Measurements from ENCODE around the gene SPEM2.
"Not testable (repeated sequence)": the region's sequence is repeated elsewhere in the genome, so short reads cannot be mapped to it uniquely, and the experiment has no call there.

SPEM2 gene

DNA sequence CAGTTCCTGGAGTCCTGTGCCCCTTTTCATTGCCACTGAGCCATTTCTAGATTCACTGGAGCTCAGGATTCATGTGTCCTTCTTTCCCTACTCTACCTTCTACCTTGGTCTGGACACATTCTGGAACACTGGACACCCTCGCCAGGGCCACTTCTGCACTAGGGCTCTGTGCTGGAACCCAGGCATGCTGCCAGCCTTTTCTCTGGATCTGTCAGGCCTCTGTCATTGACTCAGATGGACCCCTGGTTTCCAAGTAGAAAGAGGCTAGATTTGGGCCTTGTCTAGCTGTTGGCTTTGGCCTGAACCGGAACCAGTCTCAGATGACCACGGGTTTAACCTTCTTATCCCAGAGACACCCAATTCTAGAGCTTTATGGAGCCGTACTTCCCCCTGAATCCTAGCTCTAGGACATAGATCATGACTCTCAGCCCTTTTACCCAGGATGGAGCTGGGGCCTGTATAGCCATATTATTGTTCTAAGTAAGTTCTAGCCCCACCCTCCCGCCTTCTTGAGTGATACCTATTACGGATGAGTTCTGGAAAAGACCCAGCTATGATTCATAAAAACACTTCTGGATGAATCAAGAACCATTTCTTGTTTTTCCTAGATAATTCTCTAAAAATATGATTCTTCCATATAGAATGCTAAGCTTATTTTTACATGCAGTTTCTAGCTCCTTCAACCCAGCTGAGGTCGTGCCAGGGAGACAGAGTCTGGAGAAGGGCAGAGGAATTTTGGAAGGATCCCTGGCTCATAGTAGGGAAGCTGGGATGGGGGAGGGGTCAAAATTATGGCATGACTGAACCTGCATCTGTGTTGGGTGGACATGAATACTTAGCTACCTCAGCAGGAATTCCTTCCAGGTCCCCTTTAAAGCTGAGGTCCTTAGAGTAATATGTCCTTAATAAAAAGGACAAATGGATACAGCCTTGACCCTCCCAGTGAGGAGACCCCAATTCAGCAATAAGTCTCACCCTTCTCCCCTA is 18.4 kb downstream of the SPEM2 start:
- no peak for DNase-seq

DNA sequence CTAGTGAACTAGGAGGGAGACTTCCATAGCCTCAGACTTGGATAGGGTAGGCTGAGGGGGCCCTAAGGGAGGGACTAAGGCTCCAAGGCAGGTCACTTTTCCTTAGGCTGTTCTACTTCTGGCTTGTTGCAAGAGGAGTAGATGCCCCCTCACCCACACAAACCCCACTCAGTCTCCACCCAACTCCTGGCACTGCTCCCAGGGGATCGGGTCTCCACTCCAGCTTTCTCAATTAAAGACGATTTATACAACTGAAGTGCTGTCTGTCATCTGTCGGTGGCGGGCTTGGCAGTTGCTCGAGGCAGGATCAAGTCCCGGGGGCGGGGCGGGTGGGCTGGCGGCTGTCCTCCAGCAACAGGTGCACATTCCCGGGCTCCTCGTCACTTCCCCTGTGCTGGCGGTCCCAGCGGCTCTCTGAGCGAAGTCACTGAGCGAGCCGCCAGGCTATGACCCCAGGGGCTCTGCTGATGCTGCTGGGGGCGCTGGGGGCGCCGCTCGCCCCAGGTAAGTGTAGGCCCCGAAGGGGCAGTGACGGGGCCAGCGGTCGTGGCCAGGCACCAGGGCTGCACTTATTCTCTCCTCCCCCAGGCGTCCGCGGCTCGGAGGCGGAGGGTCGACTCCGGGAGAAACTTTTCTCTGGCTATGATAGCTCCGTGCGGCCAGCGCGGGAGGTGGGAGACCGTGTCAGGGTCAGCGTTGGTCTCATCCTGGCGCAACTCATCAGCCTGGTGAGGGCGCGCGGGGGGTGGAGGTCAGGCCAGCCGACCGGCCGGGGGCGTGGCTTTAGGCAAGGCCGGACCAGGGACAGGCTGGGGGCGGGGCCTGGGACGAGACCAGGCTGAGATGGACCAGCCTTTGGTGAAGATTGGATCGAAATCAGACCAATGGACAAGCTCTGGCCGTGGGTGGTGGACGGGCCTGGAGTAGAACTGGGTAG is 19.5 kb downstream of the SPEM2 start, which contains the start of gene CHRNB1:
TSS of gene CHRNB1 (plus strand) at position 380 of the 937 bp plus-strand sequence. CDS start at position 447, 67 bp downstream.
- peak; percentile 84 for DNase-seq

DNA sequence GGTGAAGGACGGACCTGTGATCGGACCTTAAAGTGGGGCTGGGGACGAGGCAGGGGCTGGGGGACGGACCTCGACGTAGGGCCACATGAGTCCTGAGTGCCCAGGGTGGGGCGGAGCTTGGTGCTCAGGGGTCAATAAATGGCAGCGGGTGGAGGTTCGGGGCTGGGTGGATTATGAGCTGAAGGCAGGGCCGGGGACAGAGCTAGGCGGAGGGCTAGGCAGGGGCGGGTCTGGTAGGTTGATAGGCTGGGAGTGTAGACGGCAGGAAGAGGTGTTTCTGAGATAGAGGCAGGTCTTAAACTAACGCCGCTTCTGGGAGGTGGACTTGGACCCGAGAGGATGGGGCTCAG is 20.2 kb downstream of the SPEM2 start:
- no peak for DNase-seq

DNA sequence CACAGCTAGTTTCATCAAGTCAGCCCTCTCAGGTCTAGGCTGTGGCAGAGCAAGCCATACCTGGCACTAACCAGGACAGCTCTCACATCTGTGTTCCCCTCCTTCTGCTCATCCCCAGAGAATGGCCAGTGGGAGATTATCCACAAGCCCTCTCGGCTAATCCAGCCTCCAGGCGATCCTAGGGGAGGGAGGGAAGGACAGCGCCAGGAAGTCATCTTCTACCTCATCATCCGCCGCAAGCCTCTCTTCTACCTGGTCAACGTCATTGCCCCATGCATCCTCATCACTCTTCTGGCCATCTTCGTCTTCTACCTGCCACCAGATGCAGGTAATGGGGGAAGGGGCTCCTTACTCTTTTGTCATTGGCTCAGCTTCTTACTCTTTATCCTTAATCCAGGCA is 23.0 kb downstream of the SPEM2 start:
- no peak for DNase-seq

DNA sequence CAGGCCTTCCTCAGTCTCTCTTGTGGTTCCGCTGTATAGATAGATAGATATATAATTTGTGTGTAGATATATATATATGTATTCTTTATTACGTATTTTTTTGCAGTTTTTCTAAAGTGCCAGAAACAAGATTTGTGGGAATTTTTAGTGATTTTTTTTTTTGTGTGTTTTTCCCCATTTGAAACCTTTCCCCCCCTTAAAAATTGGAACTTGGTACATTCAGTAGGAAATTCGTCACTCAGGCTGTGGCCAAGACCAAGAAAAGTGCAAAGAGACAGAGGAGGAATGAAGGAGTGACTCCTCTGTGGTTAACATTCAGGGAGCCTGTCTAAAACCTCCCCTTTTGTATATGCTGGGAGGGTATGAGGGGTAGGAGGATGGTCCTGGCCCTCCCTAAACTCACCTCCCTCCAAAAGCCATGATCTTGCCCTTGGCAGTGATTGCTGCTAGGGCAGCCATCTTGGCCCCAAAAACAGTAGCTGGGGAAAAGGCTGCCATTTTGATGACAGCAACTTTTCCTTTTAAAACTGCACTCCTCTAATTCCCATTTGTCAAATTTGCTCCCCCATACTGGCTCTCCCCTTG is 34.6 kb downstream of the SPEM2 start:
- DNase-seq, result no peak

DNA sequence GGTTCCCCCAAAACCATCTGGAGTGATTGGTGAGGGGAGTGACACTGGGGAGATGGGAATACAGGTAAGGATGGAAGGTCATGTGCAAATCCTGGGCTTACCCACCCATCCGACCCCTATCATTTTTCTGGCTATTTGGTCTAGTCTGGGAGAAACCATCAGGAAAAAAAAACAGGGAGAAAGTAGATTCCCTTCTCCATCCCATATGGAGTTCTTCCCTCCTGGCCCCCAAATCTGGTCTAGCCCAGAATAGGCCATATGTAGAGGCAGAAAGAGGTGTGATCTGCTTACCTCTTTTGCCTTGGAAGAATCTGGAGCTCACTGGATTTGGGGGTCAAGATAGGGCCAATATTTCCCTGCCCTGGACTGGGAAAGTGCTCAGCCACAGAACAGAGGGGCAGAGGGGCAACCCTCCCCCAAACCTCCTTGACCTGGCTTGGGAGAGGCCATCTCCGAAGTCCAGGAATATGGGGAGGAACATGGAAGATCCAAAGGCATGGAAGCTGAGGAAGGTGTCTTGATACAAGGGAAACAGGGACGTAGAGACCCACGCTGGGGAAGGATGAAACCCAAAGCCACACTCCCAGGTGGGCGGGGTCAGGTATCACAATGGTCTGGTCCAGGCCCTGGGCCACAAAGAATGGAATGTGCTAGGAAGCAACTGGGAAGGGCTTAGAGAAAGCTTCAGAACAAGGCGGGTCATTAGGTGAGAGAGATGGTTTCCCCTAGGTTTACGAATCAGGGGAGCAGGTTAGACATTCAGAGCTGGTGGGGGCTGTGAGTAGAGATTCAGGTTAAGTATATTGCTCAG is 35.6 kb downstream of the SPEM2 start:
- DNase-seq, result no peak

DNA sequence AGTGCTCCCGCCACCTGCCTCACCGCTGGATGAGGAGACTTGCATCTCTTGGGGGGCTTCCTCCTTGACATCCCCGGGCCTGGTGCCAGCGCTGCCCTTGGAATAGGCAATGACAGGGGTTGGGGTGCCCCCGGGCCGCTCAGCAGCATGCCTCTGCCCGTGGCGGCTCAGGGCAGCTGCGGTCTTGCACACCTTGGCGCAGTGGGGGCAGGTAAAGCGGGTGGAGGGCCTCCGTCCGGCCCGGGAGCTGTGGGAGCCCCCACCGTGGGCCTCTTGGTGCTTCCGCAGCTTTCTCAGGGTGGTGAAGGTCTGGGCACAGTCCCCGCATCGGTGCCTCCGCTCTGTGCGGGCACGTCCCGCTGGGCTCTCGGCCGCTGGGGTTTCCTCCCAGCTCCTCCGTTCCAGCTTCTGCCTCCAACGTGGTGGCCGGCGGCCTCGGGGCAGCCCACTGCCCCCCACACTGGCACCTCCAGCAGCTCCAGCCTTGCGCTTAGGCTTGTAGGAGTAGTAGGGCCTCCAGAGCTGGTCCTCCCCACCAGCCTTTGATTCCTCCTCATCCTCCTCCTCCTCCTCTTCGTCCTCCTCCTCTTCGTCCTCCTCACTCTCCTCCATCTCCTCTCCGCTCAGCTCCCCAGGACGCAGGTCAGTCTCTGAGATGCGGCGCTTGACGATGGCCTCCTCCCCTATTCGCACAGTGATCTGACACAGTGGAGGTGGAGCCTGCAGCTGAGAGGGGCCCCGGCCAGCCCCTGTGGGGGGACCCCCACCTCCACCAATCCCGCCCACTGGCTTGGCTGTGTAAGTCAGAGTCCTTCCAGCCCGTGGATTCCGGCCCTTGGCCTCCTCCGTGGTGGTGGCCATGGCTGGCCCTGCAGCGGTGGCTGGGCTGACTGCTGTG is 37.3 kb downstream of the SPEM2 start:
- no peak for DNase-seq

DNA sequence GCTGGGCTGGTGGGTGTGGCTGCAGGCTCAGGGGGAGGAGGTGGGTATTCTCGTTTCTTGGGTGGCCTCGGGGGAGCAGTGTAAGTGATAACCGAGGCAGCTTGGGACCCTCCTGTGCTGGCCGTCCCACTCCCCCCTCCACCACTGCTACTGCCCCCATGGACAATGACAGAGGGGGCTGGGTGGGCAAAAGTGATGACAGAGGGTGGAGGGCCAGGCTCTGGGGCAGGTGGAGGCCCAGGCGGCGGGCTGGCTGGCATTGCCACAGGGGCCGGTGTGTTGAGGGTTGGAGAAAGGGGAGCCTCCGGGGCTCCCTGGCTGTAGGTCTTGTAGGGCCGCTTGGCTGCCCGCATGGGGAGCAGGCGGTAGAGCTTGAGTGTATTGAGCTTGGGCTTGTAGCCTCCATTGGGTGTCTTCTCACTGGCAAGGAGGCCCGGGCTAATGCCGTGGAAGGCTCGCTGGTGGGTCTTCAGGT is 38.0 kb downstream of the SPEM2 start:
- no peak for DNase-seq

DNA sequence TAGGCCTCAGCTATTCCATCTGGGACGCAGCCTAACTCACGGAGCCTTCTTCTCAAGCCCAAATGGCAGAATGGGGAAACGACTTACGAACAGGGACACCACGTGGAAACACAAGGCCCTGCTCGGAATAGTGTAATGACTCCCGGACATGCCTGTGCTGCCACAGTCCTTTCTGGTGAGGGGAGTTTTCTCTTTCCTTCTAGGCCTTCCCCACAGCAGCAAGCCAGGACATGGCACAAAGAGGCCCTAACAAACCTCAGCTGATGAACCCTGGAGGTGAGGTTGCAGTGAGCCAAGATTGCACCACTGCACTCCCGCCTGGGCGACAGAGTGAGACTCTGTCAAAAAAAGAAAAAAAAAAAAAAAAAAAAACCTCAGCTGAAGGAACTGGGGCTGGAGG is 38.7 kb downstream of the SPEM2 start:
- no peak for DNase-seq

DNA sequence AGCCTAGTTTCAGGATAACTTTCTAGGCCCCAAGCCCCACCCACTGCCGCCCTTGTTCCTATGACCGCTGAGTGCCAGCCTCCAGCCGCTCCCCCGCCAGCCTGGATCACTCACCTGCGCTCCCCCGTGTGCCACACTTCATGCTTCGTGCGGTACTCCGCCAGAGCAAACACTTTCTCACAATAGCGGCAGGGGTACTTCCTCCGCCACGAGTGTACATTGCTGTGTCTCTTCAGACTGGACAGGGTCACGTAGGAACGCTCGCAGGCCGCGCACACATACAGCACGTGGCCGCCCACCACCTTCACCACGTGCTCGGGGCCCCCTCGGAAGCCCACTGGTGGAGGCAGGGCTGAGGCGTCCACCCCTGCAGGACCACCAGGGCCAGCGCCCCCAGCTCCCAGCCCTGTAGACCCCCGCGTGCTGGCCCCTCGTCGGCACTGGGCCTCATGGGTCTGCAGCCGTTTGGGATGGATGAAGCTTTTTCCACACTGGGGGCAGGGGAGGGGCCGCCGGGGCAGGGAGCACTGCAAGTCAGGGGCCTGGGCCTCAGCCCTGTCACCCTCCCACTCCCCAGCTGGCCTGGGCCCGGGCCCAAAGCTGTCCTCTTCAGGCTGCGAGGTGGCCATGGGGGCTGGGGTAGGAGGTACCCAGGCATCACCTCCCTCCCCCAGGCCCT is 40.3 kb downstream of the SPEM2 start:
- DNase-seq, result no peak

DNA sequence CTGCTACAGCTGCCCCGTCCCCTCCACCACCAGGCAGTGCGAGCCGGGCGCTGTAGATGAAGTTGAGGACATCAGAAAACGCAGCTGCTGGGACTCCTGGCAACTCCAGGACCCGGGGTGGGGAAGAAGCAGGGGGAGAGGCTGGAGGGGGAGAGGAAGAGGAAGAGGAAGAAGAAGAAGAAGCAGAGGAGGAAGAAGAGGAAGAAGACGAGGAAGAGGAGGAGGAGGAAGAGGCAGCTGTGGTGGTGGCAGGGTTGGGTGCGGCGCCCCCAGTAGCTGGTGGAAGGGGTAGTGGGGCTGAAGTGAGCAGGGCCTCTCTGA is 40.9 kb downstream of the SPEM2 start:
- DNase-seq, result no peak

DNA sequence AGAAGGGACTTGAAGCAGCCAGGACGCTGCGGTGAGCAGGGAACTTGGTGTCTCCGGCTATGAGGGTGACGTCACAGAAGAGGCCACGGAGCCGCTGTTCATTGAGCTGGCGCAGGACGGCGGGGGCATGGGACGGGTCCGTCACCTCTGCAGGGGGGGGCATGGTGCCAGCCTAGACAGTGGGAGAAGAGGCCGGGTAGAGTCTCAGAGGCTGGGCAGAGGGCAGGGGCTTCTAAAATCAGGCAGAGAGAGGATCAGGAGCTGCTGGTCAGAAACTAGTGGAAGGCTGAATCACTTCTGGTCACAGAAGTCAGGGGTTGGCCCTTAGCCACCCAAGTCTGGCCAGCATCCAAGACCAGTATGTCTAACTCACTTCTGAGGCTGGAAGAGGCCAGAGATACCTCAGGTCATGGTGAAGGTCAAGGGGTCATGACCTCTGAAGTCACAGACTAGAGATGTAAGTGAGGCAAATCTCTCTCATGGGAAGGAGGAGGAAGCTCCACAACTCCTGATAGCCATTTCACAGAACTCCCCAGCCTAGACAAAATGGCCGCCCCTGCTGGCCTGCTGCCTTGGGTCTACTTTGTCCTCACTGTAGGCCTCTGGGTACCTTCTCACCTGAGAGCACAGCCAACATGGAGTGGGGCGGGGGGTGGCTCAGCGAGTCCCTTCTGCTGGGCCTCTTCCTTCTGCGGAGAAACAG is 41.4 kb downstream of the SPEM2 start:
- DNase-seq, result peak; percentile 51

DNA sequence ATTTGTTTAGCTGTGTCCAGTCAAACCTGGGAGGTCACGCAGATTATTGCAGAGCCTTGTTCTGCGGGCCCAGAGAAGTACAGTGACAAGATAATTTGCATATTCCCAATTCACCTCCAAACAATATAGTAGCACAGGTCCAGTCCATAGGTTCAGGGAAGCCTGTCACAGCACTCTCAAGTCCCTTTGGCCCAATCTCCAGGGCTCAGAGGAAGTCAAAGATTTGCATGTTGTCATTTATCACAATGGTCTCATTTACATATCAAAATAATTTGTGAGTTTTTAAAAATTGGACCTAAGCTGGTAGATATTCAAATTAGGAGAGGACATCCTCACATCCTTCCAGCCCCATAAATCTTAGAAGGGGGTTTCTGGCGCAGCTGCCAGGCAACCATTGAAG is 42.1 kb downstream of the SPEM2 start:
- no peak for DNase-seq

DNA sequence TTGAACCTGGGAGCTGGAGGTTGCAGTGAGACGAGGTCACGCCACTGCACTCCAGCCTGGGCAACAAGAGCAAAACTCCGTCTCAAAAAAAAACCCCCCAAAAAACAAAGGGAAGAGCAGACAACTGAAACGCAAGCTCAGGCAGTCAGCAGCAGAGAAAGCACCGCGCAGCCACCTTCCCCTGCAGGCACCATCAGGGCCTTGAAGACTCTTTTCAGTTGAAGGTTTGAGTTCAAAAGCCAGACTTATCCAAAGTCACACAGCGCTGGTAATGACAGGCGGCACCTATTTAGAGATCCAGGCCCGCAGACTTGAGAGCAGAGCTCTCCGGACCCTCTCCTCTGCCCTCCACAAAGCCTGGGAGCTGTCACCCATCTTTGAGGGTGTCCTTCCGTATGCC is 42.9 kb downstream of the SPEM2 start:
- no peak for DNase-seq

DNA sequence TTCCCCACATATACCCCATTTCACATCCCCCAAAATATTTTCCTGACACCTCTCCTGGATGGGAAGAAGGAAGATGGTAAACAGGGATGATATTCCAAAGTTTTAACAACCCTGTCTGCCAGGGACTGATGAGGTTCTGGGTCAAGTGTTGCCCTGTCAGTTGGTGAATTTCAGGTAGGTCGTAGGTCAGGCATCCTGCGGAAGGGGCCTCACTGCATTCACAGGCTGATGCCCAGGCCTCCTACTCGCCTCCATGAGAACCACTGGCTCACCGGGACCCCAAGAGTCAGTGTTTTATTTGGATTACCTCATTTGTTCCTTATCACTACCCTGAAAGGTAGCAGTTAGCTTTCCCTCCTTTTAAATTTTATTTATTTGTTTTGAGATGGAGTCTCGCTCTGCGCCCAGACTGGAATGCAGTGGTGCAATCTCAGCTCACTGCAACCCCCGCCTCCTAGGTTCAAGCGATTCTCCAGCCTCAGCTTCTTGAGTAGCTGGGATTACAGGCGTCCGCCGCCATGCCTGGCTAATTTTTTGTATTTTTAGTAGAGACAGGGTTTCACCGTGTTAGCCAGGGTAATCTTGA is 43.5 kb downstream of the SPEM2 start:
- no peak for DNase-seq

DNA sequence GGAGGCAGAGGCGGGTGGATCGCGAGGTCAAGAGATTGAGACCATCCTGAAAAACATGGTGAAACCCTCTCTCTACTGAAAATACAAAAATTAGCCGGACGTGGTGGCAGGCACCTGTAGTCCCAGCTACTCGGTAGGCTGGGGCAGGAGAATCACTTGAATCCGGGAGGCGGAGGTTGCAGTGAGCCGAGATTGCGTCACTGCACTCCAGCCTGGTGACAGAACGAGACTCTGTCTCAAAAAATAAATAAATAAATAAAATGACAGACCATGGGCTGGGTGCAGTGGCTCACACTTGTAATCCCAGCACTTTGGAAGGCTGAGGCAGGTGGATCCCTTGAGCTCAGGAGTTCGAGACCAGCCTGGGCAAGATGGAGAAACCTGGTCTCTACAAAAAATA is 44.4 kb downstream of the SPEM2 start:
- DNase-seq, result not testable (repeated sequence)

DNA sequence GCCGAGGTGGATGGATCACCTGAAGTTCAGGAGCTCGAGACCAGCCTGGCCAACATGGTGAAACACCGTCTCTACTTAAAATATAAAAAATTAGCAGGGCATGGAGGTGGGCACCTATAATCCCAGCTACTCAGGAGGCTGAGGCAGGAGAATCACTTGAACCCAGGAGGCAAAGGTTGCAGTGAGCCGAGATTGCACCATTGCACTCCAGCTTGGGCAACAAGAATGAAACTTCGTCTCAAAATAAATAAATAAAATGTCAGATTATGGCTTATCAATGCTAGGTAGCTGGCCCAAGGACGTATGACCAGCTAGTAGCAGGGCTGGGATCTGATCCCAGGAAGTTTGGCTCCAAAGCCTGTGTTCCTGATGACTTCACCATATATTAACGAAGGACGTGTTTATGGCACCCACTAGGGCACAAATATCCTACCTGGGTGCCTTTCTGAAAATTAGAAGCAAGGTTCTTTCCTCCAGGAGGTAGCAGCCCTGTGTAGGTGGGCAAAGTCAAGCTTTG is 45.1 kb downstream of the SPEM2 start:
- not testable (repeated sequence) for DNase-seq

DNA sequence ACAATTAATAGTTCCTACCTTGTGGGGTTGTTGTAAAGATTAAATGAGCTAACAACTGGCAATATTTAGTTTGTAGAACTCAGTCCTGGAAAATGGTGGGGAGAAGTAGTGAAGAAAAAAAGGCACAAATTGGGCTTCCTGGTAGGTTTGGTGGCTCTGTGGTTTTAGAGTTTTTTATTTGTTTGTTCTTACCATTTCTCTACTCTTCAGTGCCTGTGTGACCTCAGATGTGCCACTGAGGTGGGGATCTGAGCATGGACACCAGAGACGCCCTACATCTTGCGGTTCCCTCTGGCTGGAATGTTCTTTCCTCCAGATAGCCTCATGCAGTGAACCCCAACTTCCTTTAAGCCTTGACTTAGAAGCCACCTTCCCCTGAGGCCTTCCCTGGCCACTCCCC is 46.3 kb downstream of the SPEM2 start:
- no peak for DNase-seq

DNA sequence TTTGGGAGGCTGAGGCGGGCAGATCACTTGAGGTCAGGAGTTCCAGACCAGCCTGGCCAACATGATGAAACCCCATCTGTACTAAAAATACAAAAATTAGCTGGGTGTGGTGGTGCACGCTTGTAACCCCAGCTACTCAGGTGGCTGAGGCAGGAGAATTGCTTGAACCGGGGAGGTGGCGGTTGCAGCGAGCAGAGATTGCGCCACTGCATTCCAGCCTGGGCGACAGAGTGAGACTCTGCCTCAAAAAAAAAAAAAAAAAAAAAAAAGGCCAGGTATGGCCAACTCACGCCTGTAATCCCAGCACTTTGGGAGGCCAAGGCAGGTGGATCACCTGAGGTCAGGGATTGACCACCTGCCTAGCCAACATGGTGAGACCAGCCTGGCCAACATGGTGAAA is 49.4 kb downstream of the SPEM2 start:
- DNase-seq, result not testable (repeated sequence)
